Panc1 (cell line): ENCODE measurements around the gene GTSE1. TPM values are rescaled to one million over a fixed set of nuclear protein-coding genes. Genes with fewer than 3 reads are reported as not detected.

ENCODE experiments used
- ATAC-seq: fragments of 200-7000 bp; cut with Tn5 transposase; 2 replicates; pipeline ENCODE4 v1.9.1; 2020; ENCODE audit warnings: mild to moderate bottlenecking, moderate library complexity
- BruUV-seq: library from RNA; stranded (reverse); fragments of 400-500 nt; replicated peaks from 2 replicates; lab custom pipeline; 2021; lab: Mats Ljungman, UMichigan
- CTCF ChIA-PET: fragments of 300-600 bp; sonication (Branson Sonifier 250); formaldehyde crosslinking; loops from one replicate; lab custom pipeline; 2022; ENCODE audit warnings: antibody characterized with exemption; lab: Charles Lee
- POLR2A ChIA-PET: fragments of 300-600 bp; sonication (Branson Sonifier 250); formaldehyde crosslinking; loops from one replicate; lab custom pipeline; 2022; ENCODE audit warnings: antibody characterized with exemption; lab: Charles Lee
- DNase-seq: peaks from one replicate; pipeline ENCODE4 v3.0.0-alpha.2; 2010; ENCODE audit warnings: low read depth, low spot score
- H3K27ac ChIP-seq: 2 replicates; pipeline ENCODE4 v1.5.1; 2011; ENCODE audit warnings: mild to moderate bottlenecking, low read length, inconsistent platforms
- H3K27me3 ChIP-seq: fragments of 200-500 bp; sonication (Bioruptor generic); 2 replicates; pipeline ENCODE4 v1.6.0; 2014; ENCODE audit warnings: low read length, inconsistent platforms; ENCODE audit not compliant: control insufficient read depth, insufficient read depth
- H3K36me3 ChIP-seq: fragments of 200-500 bp; sonication (Bioruptor generic); 2 replicates; pipeline ENCODE4 v1.5.1; 2014; ENCODE audit warnings: inconsistent platforms, mild to moderate bottlenecking, low read length, moderate library complexity; ENCODE audit not compliant: control insufficient read depth, insufficient read depth
- H3K4me1 ChIP-seq: 2 replicates; pipeline ENCODE4 v1.5.1; 2011; ENCODE audit warnings: inconsistent platforms, mild to moderate bottlenecking, low read length, moderate library complexity; ENCODE audit not compliant: control insufficient read depth, insufficient read depth
- H3K4me3 ChIP-seq, 2 experiments: 2 replicates each; pipeline ENCODE4 v1.5.1; 2011 to 2012; ENCODE audit warnings: low read depth in 2 of 2, low read length in 2 of 2, mild to moderate bottlenecking in 2 of 2, inconsistent platforms in 1 of 2, moderate library complexity in 1 of 2
- H3K9me3 ChIP-seq: fragments of 200-500 bp; sonication (Bioruptor generic); 2 replicates; pipeline ENCODE4 v1.5.1; 2014; ENCODE audit warnings: low read depth, mild to moderate bottlenecking, inconsistent platforms, low read length, moderate library complexity; ENCODE audit not compliant: control insufficient read depth, insufficient read depth
- CTCF ChIP-seq: fragments of 450-650 bp; IDR thresholded peaks from 2 replicates; pipeline ENCODE4 v1.5.1; 2017; ENCODE audit warnings: mild to moderate bottlenecking
- POLR2AphosphoS5 ChIP-seq: IDR thresholded peaks from 2 replicates; pipeline ENCODE4 v1.6.1; 2012; ENCODE audit warnings: mild to moderate bottlenecking, low read depth, low read length, moderate library complexity
- SIN3A ChIP-seq: IDR thresholded peaks from 2 replicates; pipeline ENCODE4 v1.6.1; 2012; ENCODE audit warnings: low read depth, mild to moderate bottlenecking, low read length, moderate library complexity, borderline replicate concordance; ENCODE audit not compliant: insufficient read depth
- TCF7L2 ChIP-seq: IDR thresholded peaks from 2 replicates; pipeline ENCODE4 v1.6.1; 2011; ENCODE audit warnings: mild to moderate bottlenecking, low read depth, low read length, inconsistent platforms
- in situ Hi-C: cut with HindIII; loops from 2 replicates; pipeline ENCODE4 v1.10.0; 2016; ENCODE audit warnings: low sequenced_read_pairs, low pct_unique_long_range_greater_than_20kb
- intact Hi-C: fragments of 100-400 bp; cut with micrococcal nuclease; formaldehyde crosslinking; loops from one replicate; pipeline ENCODE4 v1.10.0; 2022; ENCODE audit not compliant: unreplicated experiment
- total RNA-seq: library from RNA; stranded (reverse); gene quantifications from one replicate; pipeline ENCODE4 v1.2.1, GENCODE V29; 2021; ENCODE audit not compliant: unreplicated experiment
- TF ChIP-seq, protein P1 (sequence below), 2 experiments: IDR thresholded peaks; 2 replicates each; pipeline ENCODE4 v1.6.1; 2011 to 2012; ENCODE audit warnings: low read depth in 2 of 2, control low read depth in 1 of 2, low read length in 1 of 2, mild to moderate bottlenecking in 1 of 2, moderate library complexity in 1 of 2; ENCODE audit not compliant: insufficient read depth in 1 of 2

Gene GTSE1
- total RNA-seq, 1 experiment from 2014 or later, result 36.2 TPM

- intact Hi-C loops, result no loop called here
- H3K4me1 ChIP-seq, result no peaks in the 10 kb centered on the region
- POLR2A ChIA-PET, result no interaction called here
- ATAC-seq (no peak), DNase-seq (no peak)
- H3K9me3 ChIP-seq, result no peaks in the 10 kb centered on the region
- in situ Hi-C loops, result no loop called here
- H3K27ac ChIP-seq, result no peak overlapping the region
- TF ChIP-seq, protein P1, sequence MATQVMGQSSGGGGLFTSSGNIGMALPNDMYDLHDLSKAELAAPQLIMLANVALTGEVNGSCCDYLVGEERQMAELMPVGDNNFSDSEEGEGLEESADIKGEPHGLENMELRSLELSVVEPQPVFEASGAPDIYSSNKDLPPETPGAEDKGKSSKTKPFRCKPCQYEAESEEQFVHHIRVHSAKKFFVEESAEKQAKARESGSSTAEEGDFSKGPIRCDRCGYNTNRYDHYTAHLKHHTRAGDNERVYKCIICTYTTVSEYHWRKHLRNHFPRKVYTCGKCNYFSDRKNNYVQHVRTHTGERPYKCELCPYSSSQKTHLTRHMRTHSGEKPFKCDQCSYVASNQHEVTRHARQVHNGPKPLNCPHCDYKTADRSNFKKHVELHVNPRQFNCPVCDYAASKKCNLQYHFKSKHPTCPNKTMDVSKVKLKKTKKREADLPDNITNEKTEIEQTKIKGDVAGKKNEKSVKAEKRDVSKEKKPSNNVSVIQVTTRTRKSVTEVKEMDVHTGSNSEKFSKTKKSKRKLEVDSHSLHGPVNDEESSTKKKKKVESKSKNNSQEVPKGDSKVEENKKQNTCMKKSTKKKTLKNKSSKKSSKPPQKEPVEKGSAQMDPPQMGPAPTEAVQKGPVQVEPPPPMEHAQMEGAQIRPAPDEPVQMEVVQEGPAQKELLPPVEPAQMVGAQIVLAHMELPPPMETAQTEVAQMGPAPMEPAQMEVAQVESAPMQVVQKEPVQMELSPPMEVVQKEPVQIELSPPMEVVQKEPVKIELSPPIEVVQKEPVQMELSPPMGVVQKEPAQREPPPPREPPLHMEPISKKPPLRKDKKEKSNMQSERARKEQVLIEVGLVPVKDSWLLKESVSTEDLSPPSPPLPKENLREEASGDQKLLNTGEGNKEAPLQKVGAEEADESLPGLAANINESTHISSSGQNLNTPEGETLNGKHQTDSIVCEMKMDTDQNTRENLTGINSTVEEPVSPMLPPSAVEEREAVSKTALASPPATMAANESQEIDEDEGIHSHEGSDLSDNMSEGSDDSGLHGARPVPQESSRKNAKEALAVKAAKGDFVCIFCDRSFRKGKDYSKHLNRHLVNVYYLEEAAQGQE (IDR thresholded peaks at IDR 0.05; ENCODE audit: insufficient read depth in 1 of 2, low read depth in 2 of 2, low read length in 1 of 2), result no peak
- no peak for TF ChIP-seq SIN3A
- CTCF ChIA-PET, result no interaction called here
- no TSS peak for BruUV-seq
- no peaks in the 10 kb centered on the region for H3K27me3 ChIP-seq
- H3K36me3 ChIP-seq, result peaks cover 3% of the 10 kb centered on the region
- H3K4me3 ChIP-seq, result no peak overlapping the region
Measured at GRCh38 chr22:46352276-46352675, 55.6 kb downstream of the GTSE1 start.

DNA sequence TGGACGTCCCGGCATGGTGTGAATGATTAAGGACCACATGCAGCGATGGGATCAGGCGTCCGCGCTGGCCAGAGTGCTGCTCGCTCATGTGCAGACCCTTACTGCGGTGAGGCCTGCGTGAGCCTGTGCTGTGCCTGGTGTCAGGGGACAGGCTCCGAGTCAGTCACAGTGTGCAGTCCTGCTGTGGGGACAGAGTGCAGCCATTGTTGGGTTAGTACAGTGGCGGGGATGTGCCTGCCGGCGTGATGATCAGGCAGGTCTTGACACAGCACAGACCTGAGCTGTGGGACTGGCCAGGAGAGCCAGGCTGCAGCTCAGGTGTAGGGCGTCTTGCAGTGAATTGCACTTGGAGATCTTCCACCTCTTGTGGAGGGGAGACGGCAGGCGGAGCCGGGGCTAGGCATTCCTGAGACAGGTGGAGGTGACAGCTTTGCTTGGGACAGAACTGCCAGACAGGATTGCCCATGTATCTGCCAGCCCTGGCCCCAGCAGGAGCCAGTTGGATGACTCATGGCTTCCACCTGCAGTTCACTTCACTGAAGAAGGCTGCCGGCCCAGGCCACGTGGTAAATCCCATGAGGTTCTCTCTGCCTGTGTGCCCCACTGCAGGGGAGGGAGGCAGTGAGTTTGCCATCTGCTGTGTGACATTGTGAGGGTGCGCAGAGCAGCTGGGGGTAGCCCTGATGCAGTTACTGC is 56.2 kb downstream of the GTSE1 start:
- peaks cover 3% of the 10 kb centered on the region for H3K36me3 ChIP-seq
- ChIA-PET POLR2A (no interaction called here), CTCF (no interaction called here)
- H3K4me3 ChIP-seq, result no peak overlapping the region
- intact Hi-C loops (no loop called here), in situ Hi-C loops (no loop called here)
- H3K27ac ChIP-seq, result no peak overlapping the region
- BruUV-seq, result no TSS peak
- H3K27me3 ChIP-seq, result no peaks in the 10 kb centered on the region
- no peaks in the 10 kb centered on the region for H3K4me1 ChIP-seq
- DNase-seq, result no peak
- no peaks in the 10 kb centered on the region for H3K9me3 ChIP-seq
- peak; percentile 34; the same call in 1 of the 2 replicates for ATAC-seq
- TF ChIP-seq, protein P1 (IDR thresholded peaks at IDR 0.05; ENCODE audit: insufficient read depth in 1 of 2, low read depth in 2 of 2, low read length in 1 of 2), result no peak
- TF ChIP-seq CTCF (no peak), TCF7L2 (no peak), POLR2AphosphoS5 (no peak), SIN3A (no peak)
